ENCODE results near the gene CSRP2.
A peak's percentile ranks its signal among the peaks of the same experiment; 100 is the strongest.

The CSRP2 gene

DNA sequence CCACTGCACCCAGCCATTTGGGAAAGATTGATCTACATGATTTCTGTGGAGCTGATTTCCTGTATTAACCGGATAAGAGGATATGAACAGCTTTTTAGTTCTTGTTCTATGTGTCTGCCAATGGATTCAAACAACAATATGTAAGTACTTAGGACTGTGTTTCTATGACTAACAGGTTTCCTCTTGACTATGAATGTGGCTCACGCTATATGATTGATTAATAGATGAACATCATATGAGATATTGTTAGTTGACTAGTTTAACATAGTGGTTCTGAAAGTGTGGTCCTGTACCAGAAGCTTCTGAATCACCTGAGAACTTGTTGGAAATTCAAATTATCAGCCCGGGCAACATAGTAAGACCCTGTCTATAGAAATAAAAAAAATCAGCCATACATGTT, 12.8 kb upstream of the CSRP2 start:
- DNase-seq (ENCODE audit: low spot score), result no peak

DNA sequence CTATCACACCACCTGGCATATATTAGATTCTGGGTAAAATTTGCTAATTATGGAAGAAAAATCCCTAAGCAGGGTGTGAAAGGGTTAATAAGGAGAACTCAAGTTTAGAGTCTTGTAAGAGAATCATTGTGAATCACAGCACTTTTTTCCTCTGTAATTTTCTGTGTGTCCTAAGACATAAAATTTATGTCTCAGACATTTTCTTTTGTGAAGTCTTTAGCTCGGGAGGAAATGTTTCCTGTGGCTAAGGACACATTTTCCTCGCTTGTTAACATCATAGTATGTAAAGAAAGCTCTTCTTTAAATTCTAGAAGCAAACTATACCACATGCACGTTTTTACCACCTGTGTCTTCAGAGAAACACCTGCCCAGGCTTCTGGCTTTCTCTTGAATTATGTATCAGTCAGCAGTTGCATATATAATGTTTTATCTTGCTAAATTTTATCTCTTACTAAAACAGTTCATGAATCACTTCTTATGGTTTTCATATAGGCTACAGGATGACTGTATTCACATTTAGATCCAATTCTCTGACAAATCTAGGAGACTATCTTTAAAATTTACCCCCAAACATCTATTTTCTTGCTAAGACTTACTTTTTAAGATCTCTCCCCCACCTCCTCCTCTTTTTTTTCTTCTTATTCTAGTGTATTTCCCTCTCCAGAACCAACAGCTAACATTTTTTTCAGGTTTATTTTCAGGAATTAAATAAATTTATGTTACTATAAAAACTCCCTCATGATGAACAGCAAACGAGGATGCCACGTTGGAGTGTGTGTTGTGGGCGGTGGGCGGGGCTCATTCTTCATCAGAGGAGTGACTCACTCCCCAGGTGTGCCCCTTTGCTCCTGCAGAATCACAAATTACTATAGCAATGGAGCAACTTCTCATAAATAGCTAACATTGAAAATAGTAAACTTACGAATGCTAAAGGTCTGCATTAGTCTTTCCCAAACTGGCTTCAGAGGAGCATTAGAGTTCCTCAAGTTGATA, 11.6 kb upstream of the CSRP2 start:
- no peak for DNase-seq (ENCODE audit: low spot score)

DNA sequence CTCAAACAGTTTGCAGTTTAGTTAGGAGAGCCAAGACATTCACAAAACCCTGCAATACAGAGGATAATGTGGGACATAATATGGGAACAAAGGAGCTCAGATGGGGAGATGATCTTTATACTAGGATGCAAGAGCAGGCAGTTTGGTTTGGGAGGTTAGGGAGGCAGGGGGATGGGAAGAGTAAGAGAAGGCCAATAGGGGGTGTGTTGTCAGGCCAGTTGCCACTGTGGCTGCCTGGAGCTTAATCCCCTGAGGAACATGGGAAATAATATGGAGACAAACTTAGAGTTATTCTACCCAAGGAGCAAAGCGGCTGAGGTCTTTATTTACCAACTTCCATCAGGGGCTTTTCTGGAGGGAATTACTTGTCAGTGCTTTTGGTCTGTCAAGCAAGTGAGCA, 10.0 kb upstream of the CSRP2 start:
- DNase-seq (ENCODE audit: low spot score), result no peak

DNA sequence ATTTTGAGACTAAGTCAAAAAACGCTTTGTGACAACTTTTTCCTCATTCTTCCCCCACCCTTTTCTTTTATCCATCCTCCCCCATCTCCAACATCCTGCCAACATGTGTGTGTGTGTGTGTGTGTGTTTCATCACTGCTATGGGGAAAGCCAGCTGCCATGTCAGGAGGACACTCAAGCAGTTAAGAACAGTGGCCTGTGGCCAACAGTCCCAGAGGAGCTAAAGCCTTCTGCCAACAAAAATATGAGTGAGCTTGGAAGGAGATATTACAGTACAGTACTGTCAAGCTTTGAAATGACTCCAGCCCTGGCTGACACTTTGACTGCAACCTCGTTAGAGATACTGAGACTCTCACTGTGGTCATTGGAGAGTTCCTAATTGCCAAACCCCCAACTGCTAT, 5.0 kb upstream of the CSRP2 start:
- DNase-seq (ENCODE audit: low spot score), result no peak

DNA sequence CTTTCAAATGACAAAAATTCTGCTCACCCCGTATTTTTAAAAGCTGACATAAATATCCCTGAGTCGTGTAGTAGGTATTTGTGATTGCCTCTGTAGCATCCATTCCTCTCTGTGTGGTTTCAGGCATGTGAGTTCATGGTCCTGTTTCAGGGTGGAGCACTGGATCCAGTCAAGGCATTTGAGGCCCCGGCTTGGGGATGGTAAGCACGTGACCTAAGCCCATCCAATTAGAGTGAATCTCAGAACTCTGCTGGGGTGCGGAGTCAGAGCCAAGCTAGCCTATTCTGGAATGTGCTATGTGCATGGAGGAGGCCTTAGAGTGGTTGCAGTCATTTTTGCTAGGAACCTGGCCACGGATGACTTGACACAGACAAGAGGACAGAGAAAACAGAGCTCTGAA, 4.3 kb upstream of the CSRP2 start:
- no peak for DNase-seq (ENCODE audit: low spot score)

DNA sequence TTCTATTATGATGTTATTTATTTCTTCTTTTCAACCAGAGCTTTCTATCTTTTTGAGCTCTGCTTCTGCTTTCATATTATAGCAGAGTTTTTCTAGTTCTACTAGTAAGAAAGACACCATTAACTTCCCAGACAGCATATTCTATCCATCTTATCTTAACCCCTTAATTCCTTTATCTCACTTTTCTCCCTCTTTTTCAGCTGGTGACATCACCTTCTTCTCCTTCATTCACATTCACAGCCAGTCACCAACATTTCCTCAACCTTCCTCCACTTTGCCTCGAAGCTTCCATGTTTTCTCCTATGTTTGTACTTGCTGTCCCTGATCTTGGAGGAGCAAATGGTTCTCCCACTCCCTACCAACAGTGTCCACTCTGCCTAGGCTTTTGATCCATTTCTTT, 3.5 kb upstream of the CSRP2 start:
- DNase-seq (ENCODE audit: low spot score), result no peak

DNA sequence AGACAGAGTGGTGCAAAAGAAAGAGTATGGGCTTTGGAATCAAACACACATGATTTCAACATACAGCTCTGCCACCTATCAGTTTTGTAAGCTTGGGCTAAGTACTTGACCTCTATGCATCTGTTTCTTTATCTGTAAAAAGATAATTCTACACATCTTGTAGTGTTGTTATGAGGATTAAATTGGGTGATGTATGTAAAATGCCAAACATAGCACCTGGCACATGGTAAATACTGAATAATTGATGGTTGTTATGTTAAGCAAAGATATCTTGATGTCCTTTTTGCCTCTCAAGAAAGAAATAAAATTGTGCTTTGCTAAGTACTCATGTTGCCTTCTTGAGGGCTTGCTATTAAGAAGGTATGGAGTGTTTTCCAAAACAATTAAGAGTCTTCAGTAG, 2.3 kb upstream of the CSRP2 start:
- no peak for DNase-seq (ENCODE audit: low spot score)

DNA sequence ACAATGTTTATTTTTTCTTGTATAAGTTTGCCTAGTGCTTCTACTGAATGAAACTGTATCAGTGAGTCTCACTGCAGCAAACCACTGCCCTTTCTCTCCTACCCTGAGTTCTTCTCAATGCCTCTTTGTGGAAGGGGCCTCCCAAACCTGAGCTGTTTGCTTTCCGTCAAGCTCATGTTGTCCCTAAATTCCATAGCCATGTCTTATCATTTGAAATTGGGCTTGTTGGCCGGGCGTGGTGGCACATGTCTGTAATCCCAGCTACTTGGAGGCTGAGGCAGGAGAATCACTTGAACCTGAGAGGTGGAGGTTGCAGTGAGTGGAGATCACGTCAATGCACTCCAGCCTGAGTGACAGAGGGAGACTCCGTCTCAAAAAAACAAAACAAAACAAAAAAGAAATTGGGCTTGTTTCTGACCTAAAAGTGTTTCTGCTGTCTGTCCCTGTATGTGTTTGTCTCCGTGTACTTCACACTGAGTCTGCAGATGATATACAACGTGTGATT, 1.8 kb upstream of the CSRP2 start:
- DNase-seq (ENCODE audit: low spot score), result no peak

DNA sequence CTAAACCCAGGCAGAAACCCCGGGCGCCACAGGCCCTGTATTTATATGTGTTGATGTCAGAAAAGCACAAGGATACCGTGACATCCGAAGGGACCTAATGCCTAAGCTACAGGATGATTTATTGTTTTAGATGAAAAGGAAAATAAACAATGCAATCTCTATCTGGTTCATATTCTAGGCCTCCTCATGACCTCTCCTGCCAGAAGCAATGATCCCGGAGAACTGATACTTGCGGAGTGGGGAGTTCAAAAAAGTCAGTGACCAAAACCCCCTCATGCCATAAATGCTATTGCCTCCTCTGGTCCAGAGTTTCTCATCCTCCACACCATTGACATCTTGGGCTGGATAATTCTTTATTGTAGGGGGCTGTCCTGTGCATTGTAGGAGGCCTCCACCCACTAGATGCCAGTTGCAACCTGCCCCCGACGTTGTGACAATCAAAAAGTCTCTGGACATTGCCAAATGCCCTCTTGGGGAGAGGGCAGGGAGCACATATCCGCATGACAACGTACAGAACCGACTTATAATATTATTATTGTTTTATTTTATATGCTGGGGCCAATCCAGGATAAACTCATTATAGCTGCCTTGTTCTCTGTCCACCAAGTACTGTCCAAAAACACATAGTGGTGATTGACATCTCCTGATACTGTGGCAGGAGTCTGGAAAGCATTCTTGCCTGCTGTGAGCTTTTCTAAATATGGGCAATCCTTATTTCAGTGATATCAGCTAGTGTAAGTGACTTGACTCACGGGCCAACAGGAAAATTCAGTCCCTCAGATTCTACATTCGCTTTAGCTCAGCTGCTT, 1.1 kb upstream of the CSRP2 start:
- no peak for DNase-seq (ENCODE audit: low spot score)

DNA sequence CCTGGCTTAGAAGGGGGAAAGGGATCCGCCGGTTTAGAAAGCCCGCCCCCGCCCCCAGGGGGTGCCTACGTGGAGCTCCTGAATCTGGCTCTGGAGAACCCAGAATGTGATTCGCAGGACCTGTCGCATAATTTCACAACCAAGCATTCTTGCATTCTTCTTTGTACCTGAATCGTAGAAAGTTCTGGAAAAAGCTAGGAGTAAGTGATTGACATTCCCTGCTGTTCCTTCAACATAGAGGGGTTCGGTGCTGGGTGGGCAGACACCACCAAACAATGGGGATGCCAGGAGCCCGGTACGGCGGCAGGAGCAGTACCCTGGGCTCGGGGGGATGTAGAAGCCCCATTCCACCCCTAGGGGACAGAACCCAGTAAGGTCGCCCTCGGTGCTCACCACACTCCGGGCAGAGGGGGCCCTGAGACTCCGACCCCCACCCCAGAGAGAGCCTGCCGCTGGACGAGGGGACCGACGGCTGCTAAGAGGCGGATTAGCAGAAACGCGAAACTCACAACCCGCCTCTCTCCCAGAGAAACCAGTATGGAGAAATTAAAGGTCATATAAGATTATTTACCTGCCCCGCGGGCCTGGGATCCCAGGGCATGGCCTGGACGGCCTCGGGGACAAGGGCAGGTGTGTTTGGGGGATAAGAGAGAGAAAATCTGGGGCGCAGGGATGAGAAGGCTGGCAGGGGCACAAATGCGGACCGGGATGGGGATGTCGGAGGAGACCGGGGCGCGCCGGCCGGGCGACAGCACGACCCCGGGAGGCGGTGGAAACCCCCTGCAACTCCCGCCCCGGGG, 520 bp downstream of the CSRP2 start:
- peak; percentile 81 for DNase-seq (ENCODE audit: low spot score)

DNA sequence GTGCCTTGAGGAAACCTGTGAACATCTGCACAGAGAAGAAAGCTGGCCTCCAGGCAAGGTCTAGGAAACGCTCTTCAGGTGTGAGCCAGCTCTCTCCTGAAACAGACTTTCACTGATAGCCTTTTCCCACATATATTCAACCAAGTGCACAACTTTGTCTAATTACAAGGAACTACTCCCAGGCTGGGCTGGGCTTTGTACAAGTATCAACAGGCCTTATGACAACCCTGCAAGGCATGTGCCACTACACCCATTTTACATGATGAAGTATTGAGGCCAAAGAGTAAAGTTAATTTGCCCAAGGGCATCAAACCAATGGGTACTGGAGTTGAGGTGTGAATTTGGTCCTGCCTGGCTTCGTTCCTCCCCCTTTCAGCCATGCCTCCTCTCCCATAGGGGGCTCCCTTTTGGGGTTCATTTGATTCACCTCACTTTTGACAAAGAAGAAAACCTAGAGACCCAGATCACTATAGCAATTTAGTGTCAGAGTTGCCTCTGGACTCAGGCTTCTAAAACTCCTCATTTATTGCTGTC, 2.1 kb downstream of the CSRP2 start:
- DNase-seq (ENCODE audit: low spot score), result no peak

DNA sequence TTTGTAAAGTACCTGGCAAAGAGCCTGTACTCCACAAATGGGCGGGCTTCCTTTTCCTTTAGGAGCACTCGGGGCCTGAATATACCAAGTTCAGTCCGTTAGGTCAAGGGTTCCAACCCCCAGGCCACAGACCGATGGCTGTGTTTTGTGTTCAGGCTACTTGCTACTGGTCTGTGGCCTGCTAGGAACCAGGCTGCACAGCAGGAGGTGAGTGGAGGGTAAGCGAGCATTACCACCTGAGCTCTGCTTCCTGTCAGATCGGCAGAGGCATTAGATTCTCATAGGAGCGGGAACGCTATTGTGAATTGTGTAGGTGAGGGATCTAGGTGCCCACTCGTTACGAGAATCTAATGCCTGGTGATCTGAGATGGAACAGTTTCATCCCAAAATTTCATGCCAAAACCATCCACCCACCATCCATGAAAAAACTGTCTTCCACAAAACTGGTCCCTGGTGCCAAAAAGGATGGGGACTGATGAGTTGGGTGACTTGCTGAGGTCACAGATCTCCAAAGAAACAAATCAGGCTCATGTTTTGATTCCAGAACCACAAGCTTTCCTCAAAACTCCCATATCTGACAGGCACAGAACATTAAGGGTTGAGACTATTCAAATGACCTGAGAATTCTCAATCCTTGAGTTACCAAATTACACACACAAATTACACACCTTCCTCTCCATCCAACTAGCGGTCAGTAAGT, 4.2 kb downstream of the CSRP2 start:
- no peak for DNase-seq (ENCODE audit: low spot score)

DNA sequence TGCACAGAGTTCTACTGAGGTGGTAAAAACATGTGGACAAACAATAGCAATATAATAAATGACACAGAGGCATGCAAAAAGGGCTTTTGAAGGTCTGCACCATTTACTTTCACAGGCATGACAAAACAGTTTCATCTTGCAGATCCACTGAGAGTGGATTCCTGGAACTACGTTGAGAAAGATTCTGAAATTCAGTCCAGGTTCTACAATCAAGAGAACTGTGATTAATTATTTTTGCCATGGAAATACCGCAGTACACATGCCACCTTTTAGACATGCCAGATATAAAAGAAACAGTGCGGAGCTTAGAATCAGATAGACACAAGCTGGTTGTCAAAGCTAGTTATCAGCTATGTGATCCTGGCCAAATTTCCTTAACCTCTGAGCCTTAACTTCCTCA, 4.8 kb downstream of the CSRP2 start:
- no peak for DNase-seq (ENCODE audit: low spot score)

DNA sequence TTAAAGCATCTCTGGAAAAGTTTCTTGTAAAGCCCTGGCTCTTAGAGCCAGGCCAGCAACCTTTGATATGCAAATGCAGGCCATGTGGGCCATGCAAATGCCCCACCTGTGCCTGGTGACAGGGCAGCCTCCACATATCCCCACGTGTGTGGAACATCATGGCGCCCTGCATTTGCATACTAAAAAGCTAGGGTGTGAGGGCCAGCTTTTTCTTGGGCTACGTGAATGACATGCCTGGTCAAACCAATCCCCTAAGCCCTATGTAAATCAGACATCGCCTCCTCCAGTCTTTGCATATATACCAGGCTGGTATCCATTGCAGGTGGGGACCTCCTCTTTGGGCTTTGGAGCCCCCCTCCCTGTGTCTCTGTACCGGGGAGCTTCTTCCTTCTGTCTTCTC, 6.4 kb downstream of the CSRP2 start:
- DNase-seq (ENCODE audit: low spot score), result no peak

DNA sequence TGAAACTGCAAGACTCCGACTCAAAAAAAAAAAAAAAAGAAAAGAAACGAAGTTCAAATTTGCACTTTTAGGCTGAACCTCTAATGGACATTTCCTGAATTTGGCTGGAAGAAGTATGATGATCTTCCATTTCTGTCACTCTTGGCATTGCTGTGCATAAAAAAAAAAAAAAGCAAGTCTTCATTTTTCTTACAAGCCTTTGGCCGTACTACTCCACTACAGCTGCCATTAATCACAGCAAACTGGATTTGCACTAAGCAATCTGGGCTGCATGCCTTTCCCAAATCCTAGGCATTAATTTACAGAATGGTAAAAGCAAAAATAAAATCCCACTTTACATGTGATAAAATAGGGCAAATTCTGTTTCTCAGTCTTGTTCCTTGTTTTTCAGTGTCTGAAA, 7.1 kb downstream of the CSRP2 start:
- DNase-seq (ENCODE audit: low spot score), result no peak

DNA sequence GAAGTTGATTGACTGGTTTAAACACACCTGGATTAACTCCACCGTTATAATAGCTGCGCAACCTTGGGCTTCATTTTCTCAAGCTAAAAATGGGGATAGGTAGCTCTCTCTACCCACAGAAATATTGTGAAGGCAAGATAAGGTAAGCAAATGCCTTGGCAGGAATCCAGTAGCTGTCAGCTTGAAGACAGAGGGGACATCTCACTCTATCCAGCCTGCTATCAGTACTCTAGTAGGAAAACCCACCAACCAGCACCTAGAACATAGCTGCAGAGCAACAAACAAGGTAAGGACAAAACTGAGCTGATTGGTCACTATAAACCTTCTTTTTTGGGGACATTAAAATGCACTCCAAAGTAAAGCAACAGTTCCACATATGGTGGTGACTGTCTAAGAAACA, 7.7 kb downstream of the CSRP2 start:
- no peak for DNase-seq (ENCODE audit: low spot score)

DNA sequence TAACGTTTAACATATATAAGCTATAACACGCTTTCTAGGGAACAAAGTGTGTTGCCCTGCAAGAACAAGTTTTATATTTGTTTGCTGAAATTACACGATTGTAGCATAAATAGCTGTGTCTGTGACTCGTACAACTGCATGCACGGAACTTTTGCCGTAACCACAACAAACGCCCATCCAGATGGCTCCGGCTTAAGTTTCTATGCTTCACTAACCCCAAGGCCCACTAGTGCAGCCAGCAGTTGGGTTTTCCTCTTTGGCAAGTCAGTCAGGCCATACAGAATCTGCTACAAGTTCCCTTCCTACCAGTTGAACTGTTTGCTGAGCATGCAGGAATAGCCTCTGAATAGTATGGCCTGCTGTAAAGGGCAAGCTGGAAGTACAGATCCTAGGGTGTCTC, 12.1 kb downstream of the CSRP2 start:
- DNase-seq (ENCODE audit: low spot score), result peak; percentile 67

DNA sequence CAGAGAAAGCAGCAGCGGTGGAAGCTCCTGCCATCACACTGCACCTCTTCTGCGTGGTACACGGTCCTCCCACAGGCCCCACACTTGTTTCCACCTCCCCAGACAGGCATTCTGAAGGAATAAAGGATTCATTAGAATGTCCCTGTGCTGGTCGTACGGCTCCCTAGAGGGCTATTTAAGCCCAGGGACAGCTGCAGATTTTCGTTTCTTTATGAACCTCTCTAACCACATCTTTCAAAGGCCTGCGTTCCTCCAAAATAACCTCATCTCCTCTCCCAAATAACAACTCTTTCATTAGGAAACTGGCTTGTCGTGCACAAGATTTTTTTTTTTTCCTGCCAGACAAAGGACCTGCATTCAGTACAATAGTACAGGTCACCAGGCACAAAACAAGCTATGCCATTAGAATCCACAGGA, 12.7 kb downstream of the CSRP2 start:
- no peak for DNase-seq (ENCODE audit: low spot score)

DNA sequence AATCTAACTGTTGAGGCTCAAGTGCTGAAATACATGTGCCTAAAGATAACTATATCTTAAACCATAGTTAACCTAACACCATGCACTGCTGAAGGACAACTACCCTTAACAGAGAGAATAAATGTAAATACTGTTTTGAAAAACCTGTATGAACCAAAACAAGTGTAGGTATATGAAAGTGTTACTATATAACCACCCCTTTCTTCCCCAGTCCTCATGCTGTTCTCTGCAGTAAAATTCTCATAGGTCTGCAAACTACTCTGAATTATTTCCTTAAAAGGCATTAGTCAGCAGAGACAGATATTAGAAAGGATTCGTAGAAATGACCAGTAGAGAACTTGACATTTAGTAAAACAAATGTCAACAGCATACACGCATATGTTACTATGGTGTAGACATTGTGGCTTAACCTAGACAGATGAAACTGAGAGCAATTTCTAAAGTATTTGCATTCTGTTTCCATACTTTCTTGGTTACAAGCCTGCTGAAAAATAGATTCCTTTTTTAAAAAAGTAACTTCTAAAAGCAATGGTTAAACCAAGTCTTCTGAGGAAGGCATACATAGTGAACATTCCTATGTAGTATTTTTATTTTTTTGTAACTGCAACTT, 13.9 kb downstream of the CSRP2 start:
- DNase-seq (ENCODE audit: low spot score), result no peak

DNA sequence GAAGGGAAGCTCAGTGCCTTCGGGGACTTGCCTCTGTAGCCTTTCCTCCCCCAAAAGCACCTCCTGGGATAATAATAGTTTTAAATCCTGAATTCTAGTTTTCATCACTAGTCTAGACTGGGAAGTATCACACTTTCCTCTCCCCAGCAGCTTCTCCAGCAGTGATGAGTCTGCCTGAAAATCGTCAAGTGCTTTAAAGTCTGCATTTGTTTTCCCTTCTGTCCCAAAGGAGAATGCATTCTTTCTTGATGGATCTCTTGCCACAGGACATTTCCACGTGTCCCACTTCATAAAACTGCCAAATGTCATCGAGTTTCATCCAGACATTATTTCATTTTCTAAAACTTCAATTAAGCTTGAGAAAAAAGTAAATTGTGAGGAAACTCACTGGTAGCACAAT, 15.0 kb downstream of the CSRP2 start:
- DNase-seq (ENCODE audit: low spot score), result no peak
